ENCODE data around the gene SLIT3. TPM values are rescaled to one million over a fixed set of nuclear protein-coding genes. Genes with fewer than 3 reads are reported as not detected.
"Not testable (repeated sequence)": the region's sequence is repeated elsewhere in the genome, so short reads cannot be mapped to it uniquely, and the experiment has no call there.

SLIT3 gene
- total RNA-seq, 1 donor from 2014 or later, result not detected

- no peak for DNase-seq (ENCODE audit: low read depth in 2 of 2)
These were observed 188.9 kb downstream of the SLIT3 start for GRCh38 chr5:169112016-169112415.

GRCh38 chr5:169106911-169107706, 193.8 kb downstream of the SLIT3 start:
- no peak for DNase-seq (ENCODE audit: low read depth in 2 of 2)

- DNase-seq (ENCODE audit: low read depth in 2 of 2), result not testable (repeated sequence)
These were observed 195.4 kb downstream of the SLIT3 start for GRCh38 chr5:169105582-169105981.

- no peak for DNase-seq (ENCODE audit: low read depth in 2 of 2)
These were observed 195.9 kb downstream of the SLIT3 start for GRCh38 chr5:169104937-169105494.

- DNase-seq (ENCODE audit: low read depth in 2 of 2), result no peak
These were observed 197.3 kb downstream of the SLIT3 start for GRCh38 chr5:169103586-169104181.

- DNase-seq (ENCODE audit: low read depth in 2 of 2), result no peak
These were observed 199.0 kb downstream of the SLIT3 start for GRCh38 chr5:169101966-169102365.

GRCh38 chr5:169100735-169101075, 200.2 kb downstream of the SLIT3 start:
- DNase-seq (ENCODE audit: low read depth in 2 of 2), result no peak

GRCh38 chr5:169099801-169100734, 200.9 kb downstream of the SLIT3 start:
- DNase-seq (ENCODE audit: low read depth in 2 of 2), result no peak

GRCh38 chr5:169098331-169099121, 202.4 kb downstream of the SLIT3 start:
- DNase-seq (ENCODE audit: low read depth in 2 of 2), result no peak

GRCh38 chr5:169097374-169098326, 203.3 kb downstream of the SLIT3 start:
- no peak for DNase-seq (ENCODE audit: low read depth in 2 of 2)

GRCh38 chr5:169095976-169096375, 205.0 kb downstream of the SLIT3 start:
- DNase-seq (ENCODE audit: low read depth in 2 of 2), result no peak

- no peak for DNase-seq (ENCODE audit: low read depth in 2 of 2)
These were observed 205.5 kb downstream of the SLIT3 start for GRCh38 chr5:169095410-169095960.

- no peak for DNase-seq (ENCODE audit: low read depth in 2 of 2)
These were observed 206.1 kb downstream of the SLIT3 start for GRCh38 chr5:169094586-169095409.

GRCh38 chr5:169091396-169091980, 209.5 kb downstream of the SLIT3 start:
- no peak for DNase-seq (ENCODE audit: low read depth in 2 of 2)

GRCh38 chr5:169089343-169089742, 211.6 kb downstream of the SLIT3 start:
- DNase-seq (ENCODE audit: low read depth in 2 of 2), result no peak

GRCh38 chr5:169088028-169088725, 212.8 kb downstream of the SLIT3 start:
- no peak for DNase-seq (ENCODE audit: low read depth in 2 of 2)

GRCh38 chr5:169085636-169086035, 215.3 kb downstream of the SLIT3 start:
- DNase-seq (ENCODE audit: low read depth in 2 of 2), result no peak

GRCh38 chr5:169085212-169085611, 215.7 kb downstream of the SLIT3 start:
- DNase-seq (ENCODE audit: low read depth in 2 of 2), result no peak
